H9 (cell line): ENCODE measurements around the gene CIT. TPM values are rescaled to one million over a fixed set of nuclear protein-coding genes. Genes with fewer than 3 reads are reported as not detected.

Source experiments
- DNase-seq: peaks from one replicate; pipeline ENCODE4 v3.0.0-alpha.2; 2017
- H2AFZ ChIP-seq: one replicate; pipeline ENCODE4 v1.6.1; 2013; ENCODE audit warnings: mild to moderate bottlenecking, low read length, control low read depth, moderate library complexity
- H2AK5ac ChIP-seq: 2 replicates; pipeline ENCODE4 v1.6.1; 2013; ENCODE audit warnings: low read length, control low read depth, mixed read lengths; ENCODE audit not compliant: insufficient read length
- H2BK120ac ChIP-seq: one replicate; pipeline ENCODE4 v1.6.1; 2013; ENCODE audit warnings: low read depth, mild to moderate bottlenecking, low read length, control low read depth, inconsistent platforms; ENCODE audit not compliant: poor library complexity, severe bottlenecking
- H2BK12ac ChIP-seq: 2 replicates; pipeline ENCODE4 v1.6.1; 2013; ENCODE audit warnings: low read length, control low read depth, mixed read lengths, low read depth; ENCODE audit not compliant: insufficient read length
- H2BK15ac ChIP-seq: 2 replicates; pipeline ENCODE4 v1.6.1; 2013; ENCODE audit warnings: low read depth, low read length, control low read depth
- H2BK20ac ChIP-seq: one replicate; pipeline ENCODE4 v1.6.1; 2013; ENCODE audit warnings: low read depth, mild to moderate bottlenecking, low read length, control low read depth, inconsistent platforms; ENCODE audit not compliant: poor library complexity, severe bottlenecking
- H2BK5ac ChIP-seq: 2 replicates; pipeline ENCODE4 v1.6.1; 2013; ENCODE audit warnings: low read length, control low read depth, mixed read lengths; ENCODE audit not compliant: insufficient read length
- H3K14ac ChIP-seq: 2 replicates; pipeline ENCODE4 v1.6.1; 2013; ENCODE audit warnings: low read length, control low read depth; ENCODE audit not compliant: insufficient read depth
- H3K18ac ChIP-seq: 2 replicates; pipeline ENCODE4 v1.6.1; 2013; ENCODE audit warnings: low read depth, mild to moderate bottlenecking, mixed read lengths, low read length, control low read depth; ENCODE audit not compliant: insufficient read length
- H3K23ac ChIP-seq: 2 replicates; pipeline ENCODE4 v1.6.1; 2013; ENCODE audit warnings: low read length, control low read depth, mixed read lengths, low read depth; ENCODE audit not compliant: insufficient read length
- H3K23me2 ChIP-seq: 2 replicates; pipeline ENCODE4 v1.6.1; 2013; ENCODE audit warnings: low read depth, mild to moderate bottlenecking, mixed read lengths, low read length, control low read depth; ENCODE audit not compliant: insufficient read length, poor library complexity, severe bottlenecking
- H3K27ac ChIP-seq: 2 replicates; pipeline ENCODE4 v1.5.1; 2013; ENCODE audit warnings: low read length, control low read depth, mixed read lengths, low read depth; ENCODE audit not compliant: insufficient read length
- H3K27me3 ChIP-seq: 2 replicates; pipeline ENCODE4 v1.6.1; 2013; ENCODE audit warnings: low read length, control low read depth, inconsistent platforms; ENCODE audit not compliant: insufficient read depth
- H3K4ac ChIP-seq: 2 replicates; pipeline ENCODE4 v1.6.1; 2013; ENCODE audit warnings: low read depth, mild to moderate bottlenecking, control low read depth, inconsistent platforms, low read length, moderate library complexity
- H3K4me1 ChIP-seq: 2 replicates; pipeline ENCODE4 v1.6.1; 2013; ENCODE audit warnings: low read length, control low read depth, inconsistent platforms; ENCODE audit not compliant: insufficient read depth
- H3K4me2 ChIP-seq: 2 replicates; pipeline ENCODE4 v1.6.1; 2013; ENCODE audit warnings: low read length, control low read depth, mixed read lengths; ENCODE audit not compliant: insufficient read length, insufficient read depth
- H3K56ac ChIP-seq: 2 replicates; pipeline ENCODE4 v1.6.1; 2013; ENCODE audit warnings: low read depth, mild to moderate bottlenecking, mixed read lengths, low read length, control low read depth; ENCODE audit not compliant: insufficient read length
- H3K79me1 ChIP-seq: 2 replicates; pipeline ENCODE4 v1.6.1; 2013; ENCODE audit warnings: low read depth, mild to moderate bottlenecking, moderate library complexity, low read length, control low read depth, inconsistent platforms; ENCODE audit not compliant: insufficient read depth, poor library complexity, severe bottlenecking
- H3K79me2 ChIP-seq: 2 replicates; pipeline ENCODE4 v1.6.1; 2013; ENCODE audit warnings: low read length, control low read depth, inconsistent platforms; ENCODE audit not compliant: insufficient read depth
- H3K9ac ChIP-seq: 2 replicates; pipeline ENCODE4 v1.6.1; 2013; ENCODE audit warnings: low read length, control low read depth, mixed read lengths; ENCODE audit not compliant: insufficient read length; ENCODE audit errors: extremely low read depth
- H3K9me3 ChIP-seq: one replicate; pipeline ENCODE4 v1.6.1; 2013; ENCODE audit warnings: low read depth, low read length, inconsistent platforms; ENCODE audit not compliant: control insufficient read depth
- H3T11ph ChIP-seq: one replicate; pipeline ENCODE4 v1.6.1; 2013; ENCODE audit warnings: mild to moderate bottlenecking, low read length, control low read depth, inconsistent platforms
- H4K20me1 ChIP-seq: one replicate; pipeline ENCODE4 v1.6.1; 2013; ENCODE audit not compliant: control insufficient read depth, insufficient read length, insufficient read depth
- H4K5ac ChIP-seq: 2 replicates; pipeline ENCODE4 v1.6.1; 2013; ENCODE audit warnings: low read depth, mild to moderate bottlenecking, mixed read lengths, low read length, control low read depth; ENCODE audit not compliant: insufficient read length
- H4K8ac ChIP-seq: replicated peaks from 2 replicates; pipeline ENCODE4 v1.6.1; 2013; ENCODE audit warnings: low read length, control low read depth, mixed read lengths, low read depth; ENCODE audit not compliant: insufficient read length
- H4K91ac ChIP-seq: 2 replicates; pipeline ENCODE4 v1.6.1; 2013; ENCODE audit warnings: low read depth, mild to moderate bottlenecking, moderate library complexity, mixed read lengths, low read length, control low read depth; ENCODE audit not compliant: insufficient read length
- H3K27ac Mint-ChIP-seq, 3 experiments: 2 replicates in 2 of 3; 3 replicates in 1 of 3; pipeline ENCODE4 v1.8.0; 2020 to 2021; ENCODE audit warnings: mixed read lengths in 3 of 3, mild to moderate bottlenecking in 1 of 3, moderate library complexity in 1 of 3
- H3K27me3 Mint-ChIP-seq: 2 replicates; pipeline ENCODE4 v1.8.0; 2021; ENCODE audit warnings: low read depth, mild to moderate bottlenecking, moderate library complexity, mixed read lengths
- H3K36me3 Mint-ChIP-seq, 3 experiments: 2 replicates in 2 of 3; 3 replicates in 1 of 3; pipeline ENCODE4 v1.8.0; 2020 to 2021; ENCODE audit warnings: low read depth in 3 of 3, mixed read lengths in 3 of 3; ENCODE audit not compliant: insufficient read depth in 1 of 3
- H3K4me1 Mint-ChIP-seq, 2 experiments: 2 replicates each; pipeline ENCODE4 v1.8.0; 2020; ENCODE audit warnings: mixed read lengths in 2 of 2
- H3K4me3 Mint-ChIP-seq, 2 experiments: 2 replicates in 1 of 2; 3 replicates in 1 of 2; pipeline ENCODE4 v1.8.0; 2020 to 2021; ENCODE audit warnings: mild to moderate bottlenecking in 2 of 2, mixed read lengths in 2 of 2, moderate library complexity in 1 of 2
- H3K9me3 Mint-ChIP-seq, 2 experiments: 2 replicates in 1 of 2; 3 replicates in 1 of 2; pipeline ENCODE4 v1.8.0; 2020; ENCODE audit warnings: mild to moderate bottlenecking in 2 of 2, mixed read lengths in 2 of 2, moderate library complexity in 1 of 2
- CTCF ChIP-seq: fragments of 200-600 bp; sonication (generic); conservative IDR thresholded peaks from 3 replicates; pipeline ENCODE4 v1.8.0; 2021; ENCODE audit warnings: antibody characterized with exemption, mild to moderate bottlenecking
- WGBS: extraction: QIAGEN DNeasy Blood & Tissue Kit; methylation state at CpG from one replicate; pipeline ENCODE4 v1.1.7; 2013; ENCODE audit warnings: missing lambda C conversion rate, low lambda C conversion rate, mixed read lengths; ENCODE audit not compliant: insufficient read length; ENCODE audit errors: extremely low coverage; 5-methylcytosine and 5-hydroxymethylcytosine counted together
- total RNA-seq: library from RNA; stranded (reverse); gene quantifications from 2 replicates; pipeline ENCODE4 v1.2.1, GENCODE V29; 2021

CIT gene
- total RNA-seq, 1 experiment from 2014 or later: 55.3 TPM

- H3K4ac ChIP-seq: no peak overlapping the region
- H3K9me3 ChIP-seq: no peaks in the 10 kb centered on the region
- no peak overlapping the region for H3K18ac ChIP-seq
- H3K14ac ChIP-seq: no peak overlapping the region
- H2AK5ac ChIP-seq: no peak overlapping the region
- Mint-ChIP-seq H3K36me3 (peaks cover 52 to 91% (median 79%) of the 10 kb centered on the region in 3 experiments; a peak in 6 of 7 replicates), H3K27me3 (no peaks in the 10 kb centered on the region), H3K4me3 (no peak overlapping the region), H3K4me1 (peaks cover 0 to 4% of the 10 kb centered on the region in 2 experiments; a peak in 1 of 4 replicates), H3K9me3 (no peaks in the 10 kb centered on the region), H3K27ac (no peak overlapping the region)
- H3K23me2 ChIP-seq: no peaks in the 10 kb centered on the region
- no peak overlapping the region for H2BK12ac ChIP-seq
- no peak overlapping the region for H3K56ac ChIP-seq
- no peak overlapping the region for H3K9ac ChIP-seq
- no peak overlapping the region for H4K5ac ChIP-seq
- H3K4me2 ChIP-seq: no peak overlapping the region
- H3K27me3 ChIP-seq: no peaks in the 10 kb centered on the region
- no peak for TF ChIP-seq CTCF
- H4K8ac ChIP-seq: no peak overlapping the region
- no peak overlapping the region for H2BK20ac ChIP-seq
- no peak overlapping the region for H2AFZ ChIP-seq
- H3K79me2 ChIP-seq: no peaks in the 10 kb centered on the region
- H2BK120ac ChIP-seq: no peak overlapping the region
- no peaks in the 10 kb centered on the region for H3K79me1 ChIP-seq
- no peak for DNase-seq
- no peaks in the 10 kb centered on the region for H3K4me1 ChIP-seq
- H4K91ac ChIP-seq: no peak overlapping the region
- no peak overlapping the region for H3T11ph ChIP-seq
- no peak overlapping the region for H3K27ac ChIP-seq
- no peaks in the 10 kb centered on the region for H4K20me1 ChIP-seq
- no peak overlapping the region for H3K23ac ChIP-seq
- H2BK5ac ChIP-seq: no peak overlapping the region
- no peak overlapping the region for H2BK15ac ChIP-seq
- WGBS: no CpG with 5 or more reads among the region's 4 CpGs
These were observed 165.4 kb downstream of the CIT start for GRCh38 chr12:119711693-119712092.
